GM23338 (cell line): ENCODE results near the gene GH1. TPM values are rescaled to one million over a fixed set of nuclear protein-coding genes. Genes with fewer than 3 reads are reported as not detected.

ENCODE experiments used
- ATAC-seq: fragments of 200-7000 bp; cut with Tn5 transposase; 3 replicates; pipeline ENCODE4 v1.9.1; 2020
- DNase-seq: peaks from one replicate; pipeline ENCODE4 v3.0.0-alpha.2; 2015; ENCODE audit warnings: low spot score
- H2AFZ ChIP-seq: fragments of 200-600 bp; sonication (generic); 2 replicates; pipeline ENCODE4 v1.8.0; 2016; ENCODE audit warnings: antibody characterized with exemption, mild to moderate bottlenecking, moderate library complexity
- H3F3A ChIP-seq: fragments of 200-600 bp; sonication (generic); replicated peaks from 2 replicates; pipeline ENCODE4 v1.8.0; 2017; ENCODE audit warnings: antibody characterized with exemption, mixed run types, low read depth
- H3K27ac ChIP-seq: fragments of 200-600 bp; sonication (generic); 2 replicates; pipeline ENCODE4 v1.6.1; 2016; ENCODE audit warnings: low read depth
- H3K27me3 ChIP-seq: fragments of 200-600 bp; sonication (generic); 2 replicates; pipeline ENCODE4 v1.8.0; 2016; ENCODE audit warnings: mild to moderate bottlenecking, mixed run types, moderate library complexity; ENCODE audit not compliant: insufficient read depth
- H3K36me3 ChIP-seq: fragments of 200-600 bp; sonication (generic); 2 replicates; pipeline ENCODE4 v1.8.0; 2016; ENCODE audit warnings: mild to moderate bottlenecking; ENCODE audit not compliant: insufficient read depth
- H3K4me1 ChIP-seq: fragments of 200-600 bp; sonication (generic); 2 replicates; pipeline ENCODE4 v1.8.0; 2016; ENCODE audit warnings: mild to moderate bottlenecking, moderate library complexity; ENCODE audit not compliant: insufficient read depth
- H3K4me2 ChIP-seq: fragments of 200-600 bp; sonication (generic); 2 replicates; pipeline ENCODE4 v1.7.1; 2017; ENCODE audit warnings: mixed run types
- H3K4me3 ChIP-seq: fragments of 200-600 bp; sonication (generic); 2 replicates; pipeline ENCODE4 v1.6.1; 2016; ENCODE audit warnings: mixed run types
- H3K79me2 ChIP-seq: fragments of 200-600 bp; sonication (generic); replicated peaks from 2 replicates; pipeline ENCODE4 v1.8.0; 2017; ENCODE audit warnings: mild to moderate bottlenecking; ENCODE audit not compliant: insufficient read depth
- H3K9me2 ChIP-seq: fragments of 200-600 bp; sonication (generic); 2 replicates; pipeline ENCODE4 v1.8.0; 2017; ENCODE audit not compliant: insufficient read depth
- H4K20me1 ChIP-seq: fragments of 200-600 bp; sonication (generic); replicated peaks from 2 replicates; pipeline ENCODE4 v1.8.0; 2017; ENCODE audit warnings: mild to moderate bottlenecking; ENCODE audit not compliant: insufficient read depth
- H3K27ac Mint-ChIP-seq: 2 replicates; pipeline ENCODE4 v1.8.0; 2020; ENCODE audit warnings: inconsistent platforms, mild to moderate bottlenecking, moderate library complexity, mixed read lengths
- H3K27me3 Mint-ChIP-seq: 3 replicates; pipeline ENCODE4 v1.8.0; 2022; ENCODE audit warnings: low read depth, mild to moderate bottlenecking, moderate library complexity, mixed read lengths, inconsistent platforms; ENCODE audit not compliant: insufficient read depth, poor library complexity
- H3K36me3 Mint-ChIP-seq: 3 replicates; pipeline ENCODE4 v1.8.0; 2021; ENCODE audit warnings: low read depth, mild to moderate bottlenecking, inconsistent platforms, moderate library complexity, mixed read lengths
- H3K4me1 Mint-ChIP-seq: 3 replicates; pipeline ENCODE4 v1.8.0; 2020; ENCODE audit warnings: mild to moderate bottlenecking, inconsistent platforms, mixed read lengths
- H3K4me3 Mint-ChIP-seq: 3 replicates; pipeline ENCODE4 v1.8.0; 2021; ENCODE audit warnings: moderate library complexity, mild to moderate bottlenecking, inconsistent platforms, mixed read lengths
- H3K9me3 Mint-ChIP-seq: 3 replicates; pipeline ENCODE4 v1.8.0; 2020; ENCODE audit warnings: moderate library complexity, mild to moderate bottlenecking, inconsistent platforms, mixed read lengths
- CREB1 ChIP-seq: fragments of 250-450 bp; sonication (Bioruptor Pico); IDR thresholded peaks from 2 replicates; pipeline ENCODE4 v1.5.0; 2020; ENCODE audit warnings: low read depth, mild to moderate bottlenecking, moderate library complexity
- EZH2 ChIP-seq: fragments of 200-600 bp; sonication (generic); IDR thresholded peaks from one replicate; pipeline ENCODE4 v1.8.0; 2017; ENCODE audit warnings: antibody characterized with exemption, mild to moderate bottlenecking, low read depth; ENCODE audit not compliant: unreplicated experiment
- EZH2phosphoT487 ChIP-seq: fragments of 200-600 bp; sonication (generic); IDR thresholded peaks from one replicate; pipeline ENCODE4 v1.8.1; 2018; ENCODE audit warnings: antibody characterized with exemption; ENCODE audit not compliant: unreplicated experiment
- JUNB ChIP-seq: IDR thresholded peaks from one replicate; pipeline ENCODE4 v1.6.1; 2016; ENCODE audit warnings: antibody characterized with exemption; ENCODE audit not compliant: unreplicated experiment
- NANOG ChIP-seq: IDR thresholded peaks from 2 replicates; pipeline ENCODE4 v1.6.1; 2016; ENCODE audit warnings: antibody characterized with exemption, borderline replicate concordance
- POLR2AphosphoS5 ChIP-seq: IDR thresholded peaks from 2 replicates; pipeline ENCODE4 v1.6.1; 2016; ENCODE audit warnings: antibody characterized with exemption, low read depth
- STAT1 ChIP-seq: IDR thresholded peaks from one replicate; pipeline ENCODE4 v1.6.1; 2016; ENCODE audit warnings: antibody characterized with exemption; ENCODE audit not compliant: unreplicated experiment
- ZNF114 ChIP-seq: fragments of 250-450 bp; sonication (Bioruptor Pico); IDR thresholded peaks from 2 replicates; pipeline ENCODE4 v1.5.0; 2020; ENCODE audit warnings: mild to moderate bottlenecking, moderate library complexity
- ZNF331 ChIP-seq: fragments of 250-450 bp; sonication (Bioruptor Pico); IDR thresholded peaks from 2 replicates; pipeline ENCODE4 v1.5.0; 2020; ENCODE audit warnings: low read depth, mild to moderate bottlenecking, moderate library complexity
- polyA plus RNA-seq: library from polyadenylated mRNA; unstranded; fragments of >200 nt; fragmentation: Nextera tagmentation; extraction: Ambion mirVana; gene quantifications from 2 replicates; pipeline ENCODE4 v1.2.1, GENCODE V29; 2016
- total RNA-seq: library from RNA; depleted of rRNA; stranded (reverse); fragments of >200 nt; shearing (Covaris generic); gene quantifications from 2 replicates; pipeline ENCODE4 v1.2.3, GENCODE V29; 2014
- TF ChIP-seq, protein P1 (sequence below): IDR thresholded peaks from 2 replicates; pipeline ENCODE4 v1.6.1; 2016; ENCODE audit warnings: antibody characterized with exemption
- TF ChIP-seq, protein P2 (sequence below): fragments of 250-450 bp; sonication (Bioruptor Pico); IDR thresholded peaks from 2 replicates; pipeline ENCODE4 v1.5.0; 2020; ENCODE audit warnings: mild to moderate bottlenecking, moderate library complexity
- TF ChIP-seq, protein P3 (sequence below), 2 experiments: fragments of 200-600 bp in 1 of 2; sonication (generic) in 1 of 2; conservative IDR thresholded peaks; 2 replicates each; pipeline versions ENCODE4 v1.5.1 to v1.6.1; 2016 to 2017; ENCODE audit warnings: antibody characterized with exemption in 2 of 2, low read depth in 2 of 2, mild to moderate bottlenecking in 2 of 2, moderate library complexity in 1 of 2
- TF ChIP-seq, protein P4 (sequence below): IDR thresholded peaks from one replicate; pipeline ENCODE4 v1.6.1; 2018; ENCODE audit warnings: antibody characterized with exemption; ENCODE audit not compliant: unreplicated experiment

The GH1 gene
- total and polyA plus RNA-seq, 2 experiments from 2014 or later, result 0.57 TPM; not detected in 1

DNA sequence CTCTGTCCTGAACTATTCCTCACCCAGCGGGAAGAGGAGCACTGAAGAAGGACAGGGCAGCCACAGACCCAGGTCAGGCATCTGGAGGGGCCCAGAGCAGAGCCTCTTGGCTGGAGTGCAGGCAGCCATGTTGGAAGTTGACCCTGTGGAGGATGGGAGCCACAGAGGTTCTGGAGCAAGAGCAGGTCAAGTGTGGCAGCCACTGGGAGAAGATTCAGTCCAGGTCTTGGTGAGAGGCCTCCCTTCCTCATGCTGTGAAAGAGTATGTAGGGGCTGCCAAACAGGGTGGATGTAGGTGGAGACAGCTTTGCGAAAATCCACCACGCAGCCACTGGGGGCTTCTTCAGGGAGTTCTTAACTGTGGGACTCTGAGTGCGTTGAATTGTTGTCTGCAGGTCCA lies 14.1 kb upstream of the GH1 start:
- TF ChIP-seq, protein P1, sequence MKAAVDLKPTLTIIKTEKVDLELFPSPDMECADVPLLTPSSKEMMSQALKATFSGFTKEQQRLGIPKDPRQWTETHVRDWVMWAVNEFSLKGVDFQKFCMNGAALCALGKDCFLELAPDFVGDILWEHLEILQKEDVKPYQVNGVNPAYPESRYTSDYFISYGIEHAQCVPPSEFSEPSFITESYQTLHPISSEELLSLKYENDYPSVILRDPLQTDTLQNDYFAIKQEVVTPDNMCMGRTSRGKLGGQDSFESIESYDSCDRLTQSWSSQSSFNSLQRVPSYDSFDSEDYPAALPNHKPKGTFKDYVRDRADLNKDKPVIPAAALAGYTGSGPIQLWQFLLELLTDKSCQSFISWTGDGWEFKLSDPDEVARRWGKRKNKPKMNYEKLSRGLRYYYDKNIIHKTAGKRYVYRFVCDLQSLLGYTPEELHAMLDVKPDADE, result no peak
- TF ChIP-seq JUNB (no peak), ZNF114 (no peak), EZH2 (no peak), CREB1 (CRISPR knock-in tag) (no peak), ZNF331 (CRISPR knock-in tag) (no peak), POLR2AphosphoS5 (no peak), NANOG (no peak), EZH2phosphoT487 (no peak), STAT1 (no peak)
- TF ChIP-seq, protein P2, sequence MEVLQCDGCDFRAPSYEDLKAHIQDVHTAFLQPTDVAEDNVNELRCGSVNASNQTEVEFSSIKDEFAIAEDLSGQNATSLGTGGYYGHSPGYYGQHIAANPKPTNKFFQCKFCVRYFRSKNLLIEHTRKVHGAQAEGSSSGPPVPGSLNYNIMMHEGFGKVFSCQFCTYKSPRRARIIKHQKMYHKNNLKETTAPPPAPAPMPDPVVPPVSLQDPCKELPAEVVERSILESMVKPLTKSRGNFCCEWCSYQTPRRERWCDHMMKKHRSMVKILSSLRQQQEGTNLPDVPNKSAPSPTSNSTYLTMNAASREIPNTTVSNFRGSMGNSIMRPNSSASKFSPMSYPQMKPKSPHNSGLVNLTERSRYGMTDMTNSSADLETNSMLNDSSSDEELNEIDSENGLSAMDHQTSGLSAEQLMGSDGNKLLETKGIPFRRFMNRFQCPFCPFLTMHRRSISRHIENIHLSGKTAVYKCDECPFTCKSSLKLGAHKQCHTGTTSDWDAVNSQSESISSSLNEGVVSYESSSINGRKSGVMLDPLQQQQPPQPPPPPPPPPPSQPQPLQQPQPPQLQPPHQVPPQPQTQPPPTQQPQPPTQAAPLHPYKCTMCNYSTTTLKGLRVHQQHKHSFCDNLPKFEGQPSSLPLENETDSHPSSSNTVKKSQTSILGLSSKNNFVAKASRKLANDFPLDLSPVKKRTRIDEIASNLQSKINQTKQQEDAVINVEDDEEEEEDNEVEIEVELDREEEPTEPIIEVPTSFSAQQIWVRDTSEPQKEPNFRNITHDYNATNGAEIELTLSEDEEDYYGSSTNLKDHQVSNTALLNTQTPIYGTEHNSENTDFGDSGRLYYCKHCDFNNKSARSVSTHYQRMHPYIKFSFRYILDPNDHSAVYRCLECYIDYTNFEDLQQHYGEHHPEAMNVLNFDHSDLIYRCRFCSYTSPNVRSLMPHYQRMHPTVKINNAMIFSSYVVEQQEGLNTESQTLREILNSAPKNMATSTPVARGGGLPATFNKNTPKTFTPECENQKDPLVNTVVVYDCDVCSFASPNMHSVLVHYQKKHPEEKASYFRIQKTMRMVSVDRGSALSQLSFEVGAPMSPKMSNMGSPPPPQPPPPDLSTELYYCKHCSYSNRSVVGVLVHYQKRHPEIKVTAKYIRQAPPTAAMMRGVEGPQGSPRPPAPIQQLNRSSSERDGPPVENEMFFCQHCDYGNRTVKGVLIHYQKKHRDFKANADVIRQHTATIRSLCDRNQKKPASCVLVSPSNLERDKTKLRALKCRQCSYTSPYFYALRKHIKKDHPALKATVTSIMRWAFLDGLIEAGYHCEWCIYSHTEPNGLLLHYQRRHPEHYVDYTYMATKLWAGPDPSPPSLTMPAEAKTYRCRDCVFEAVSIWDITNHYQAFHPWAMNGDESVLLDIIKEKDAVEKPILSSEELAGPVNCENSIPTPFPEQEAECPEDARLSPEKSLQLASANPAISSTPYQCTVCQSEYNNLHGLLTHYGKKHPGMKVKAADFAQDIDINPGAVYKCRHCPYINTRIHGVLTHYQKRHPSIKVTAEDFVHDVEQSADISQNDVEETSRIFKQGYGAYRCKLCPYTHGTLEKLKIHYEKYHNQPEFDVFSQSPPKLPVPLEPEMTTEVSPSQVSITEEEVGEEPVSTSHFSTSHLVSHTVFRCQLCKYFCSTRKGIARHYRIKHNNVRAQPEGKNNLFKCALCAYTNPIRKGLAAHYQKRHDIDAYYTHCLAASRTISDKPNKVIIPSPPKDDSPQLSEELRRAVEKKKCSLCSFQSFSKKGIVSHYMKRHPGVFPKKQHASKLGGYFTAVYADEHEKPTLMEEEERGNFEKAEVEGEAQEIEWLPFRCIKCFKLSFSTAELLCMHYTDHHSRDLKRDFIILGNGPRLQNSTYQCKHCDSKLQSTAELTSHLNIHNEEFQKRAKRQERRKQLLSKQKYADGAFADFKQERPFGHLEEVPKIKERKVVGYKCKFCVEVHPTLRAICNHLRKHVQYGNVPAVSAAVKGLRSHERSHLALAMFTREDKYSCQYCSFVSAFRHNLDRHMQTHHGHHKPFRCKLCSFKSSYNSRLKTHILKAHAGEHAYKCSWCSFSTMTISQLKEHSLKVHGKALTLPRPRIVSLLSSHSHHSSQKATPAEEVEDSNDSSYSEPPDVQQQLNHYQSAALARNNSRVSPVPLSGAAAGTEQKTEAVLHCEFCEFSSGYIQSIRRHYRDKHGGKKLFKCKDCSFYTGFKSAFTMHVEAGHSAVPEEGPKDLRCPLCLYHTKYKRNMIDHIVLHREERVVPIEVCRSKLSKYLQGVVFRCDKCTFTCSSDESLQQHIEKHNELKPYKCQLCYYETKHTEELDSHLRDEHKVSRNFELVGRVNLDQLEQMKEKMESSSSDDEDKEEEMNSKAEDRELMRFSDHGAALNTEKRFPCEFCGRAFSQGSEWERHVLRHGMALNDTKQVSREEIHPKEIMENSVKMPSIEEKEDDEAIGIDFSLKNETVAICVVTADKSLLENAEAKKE (CRISPR knock-in tag), result no peak
- TF ChIP-seq, protein P3, sequence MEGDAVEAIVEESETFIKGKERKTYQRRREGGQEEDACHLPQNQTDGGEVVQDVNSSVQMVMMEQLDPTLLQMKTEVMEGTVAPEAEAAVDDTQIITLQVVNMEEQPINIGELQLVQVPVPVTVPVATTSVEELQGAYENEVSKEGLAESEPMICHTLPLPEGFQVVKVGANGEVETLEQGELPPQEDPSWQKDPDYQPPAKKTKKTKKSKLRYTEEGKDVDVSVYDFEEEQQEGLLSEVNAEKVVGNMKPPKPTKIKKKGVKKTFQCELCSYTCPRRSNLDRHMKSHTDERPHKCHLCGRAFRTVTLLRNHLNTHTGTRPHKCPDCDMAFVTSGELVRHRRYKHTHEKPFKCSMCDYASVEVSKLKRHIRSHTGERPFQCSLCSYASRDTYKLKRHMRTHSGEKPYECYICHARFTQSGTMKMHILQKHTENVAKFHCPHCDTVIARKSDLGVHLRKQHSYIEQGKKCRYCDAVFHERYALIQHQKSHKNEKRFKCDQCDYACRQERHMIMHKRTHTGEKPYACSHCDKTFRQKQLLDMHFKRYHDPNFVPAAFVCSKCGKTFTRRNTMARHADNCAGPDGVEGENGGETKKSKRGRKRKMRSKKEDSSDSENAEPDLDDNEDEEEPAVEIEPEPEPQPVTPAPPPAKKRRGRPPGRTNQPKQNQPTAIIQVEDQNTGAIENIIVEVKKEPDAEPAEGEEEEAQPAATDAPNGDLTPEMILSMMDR (conservative IDR thresholded peaks at IDR 0.05; ENCODE audit: low read depth in 2 of 2), result no peak
- TF ChIP-seq, protein P4, sequence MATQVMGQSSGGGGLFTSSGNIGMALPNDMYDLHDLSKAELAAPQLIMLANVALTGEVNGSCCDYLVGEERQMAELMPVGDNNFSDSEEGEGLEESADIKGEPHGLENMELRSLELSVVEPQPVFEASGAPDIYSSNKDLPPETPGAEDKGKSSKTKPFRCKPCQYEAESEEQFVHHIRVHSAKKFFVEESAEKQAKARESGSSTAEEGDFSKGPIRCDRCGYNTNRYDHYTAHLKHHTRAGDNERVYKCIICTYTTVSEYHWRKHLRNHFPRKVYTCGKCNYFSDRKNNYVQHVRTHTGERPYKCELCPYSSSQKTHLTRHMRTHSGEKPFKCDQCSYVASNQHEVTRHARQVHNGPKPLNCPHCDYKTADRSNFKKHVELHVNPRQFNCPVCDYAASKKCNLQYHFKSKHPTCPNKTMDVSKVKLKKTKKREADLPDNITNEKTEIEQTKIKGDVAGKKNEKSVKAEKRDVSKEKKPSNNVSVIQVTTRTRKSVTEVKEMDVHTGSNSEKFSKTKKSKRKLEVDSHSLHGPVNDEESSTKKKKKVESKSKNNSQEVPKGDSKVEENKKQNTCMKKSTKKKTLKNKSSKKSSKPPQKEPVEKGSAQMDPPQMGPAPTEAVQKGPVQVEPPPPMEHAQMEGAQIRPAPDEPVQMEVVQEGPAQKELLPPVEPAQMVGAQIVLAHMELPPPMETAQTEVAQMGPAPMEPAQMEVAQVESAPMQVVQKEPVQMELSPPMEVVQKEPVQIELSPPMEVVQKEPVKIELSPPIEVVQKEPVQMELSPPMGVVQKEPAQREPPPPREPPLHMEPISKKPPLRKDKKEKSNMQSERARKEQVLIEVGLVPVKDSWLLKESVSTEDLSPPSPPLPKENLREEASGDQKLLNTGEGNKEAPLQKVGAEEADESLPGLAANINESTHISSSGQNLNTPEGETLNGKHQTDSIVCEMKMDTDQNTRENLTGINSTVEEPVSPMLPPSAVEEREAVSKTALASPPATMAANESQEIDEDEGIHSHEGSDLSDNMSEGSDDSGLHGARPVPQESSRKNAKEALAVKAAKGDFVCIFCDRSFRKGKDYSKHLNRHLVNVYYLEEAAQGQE, result no peak
- DNase-seq (no peak), ATAC-seq (no peak)
- H3K4me1 Mint-ChIP-seq, result peaks cover 17% of the 10 kb centered on the region
- Histone ChIP-seq H3K9me2 (no peaks in the 10 kb centered on the region), H3K27ac (no peak overlapping the region), H3K36me3 (no peaks in the 10 kb centered on the region), H3F3A (no peaks in the 10 kb centered on the region), H2AFZ (no peak overlapping the region), H4K20me1 (no peaks in the 10 kb centered on the region), H3K4me3 (no peak overlapping the region), H3K27me3 (no peaks in the 10 kb centered on the region), H3K4me1 (peaks cover 14% of the 10 kb centered on the region; the same call in 1 of the 2 replicates), H3K4me2 (no peak overlapping the region), H3K79me2 (no peaks in the 10 kb centered on the region)
- no peak overlapping the region for H3K4me3 Mint-ChIP-seq
- no peak overlapping the region for H3K27ac Mint-ChIP-seq
- H3K27me3 Mint-ChIP-seq, result peaks cover 8% of the 10 kb centered on the region
- H3K9me3 Mint-ChIP-seq, result no peaks in the 10 kb centered on the region
- no peaks in the 10 kb centered on the region for H3K36me3 Mint-ChIP-seq
